GM10847 (cell line): ENCODE data around the gene BMS1.

Experiments
- POLR2A ChIP-seq: IDR thresholded peaks from 2 replicates; pipeline ENCODE4 v1.6.1; 2011; ENCODE audit not compliant: insufficient read length; ENCODE audit errors: extremely low read depth

BMS1 gene

DNA sequence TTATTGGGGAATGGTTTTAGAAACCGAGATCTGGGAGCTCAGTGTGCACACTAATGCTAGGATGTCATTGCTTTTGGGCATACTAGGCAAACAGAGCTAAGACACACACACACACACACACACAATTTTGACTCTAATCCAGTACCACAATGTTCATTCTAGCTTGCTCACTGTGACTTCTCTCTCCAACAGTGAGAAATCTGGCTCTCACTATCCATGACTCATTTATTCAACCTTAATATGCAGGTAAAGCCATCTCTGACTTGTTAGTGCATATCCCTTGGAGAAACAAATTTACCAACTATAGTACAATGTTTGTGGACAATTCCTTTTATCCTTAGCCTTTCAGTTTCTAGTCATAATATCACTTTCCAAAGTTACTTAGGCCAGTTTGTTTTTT is 5.9 kb upstream of the BMS1 start:
- no peak for TF ChIP-seq POLR2A

DNA sequence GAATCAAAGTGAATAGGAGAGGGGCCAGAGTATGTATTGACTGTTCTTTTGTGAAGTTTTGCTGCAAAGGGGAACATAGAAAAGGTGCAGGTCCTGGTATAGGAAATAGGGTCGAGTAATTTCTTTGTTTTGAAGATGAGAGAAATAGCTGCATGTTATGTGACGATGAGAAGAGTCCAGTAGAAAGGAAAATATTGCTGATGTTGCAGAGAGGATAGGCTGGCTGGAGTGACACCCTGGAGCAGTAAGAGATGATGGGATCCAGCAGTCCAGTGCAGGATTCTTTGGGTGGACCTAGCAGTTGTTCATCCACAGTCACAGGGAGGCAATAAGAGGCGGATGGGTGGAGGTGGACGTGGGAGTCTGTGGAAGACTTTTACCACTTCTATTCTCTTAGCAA is 2.1 kb upstream of the BMS1 start:
- TF ChIP-seq POLR2A: no peak

DNA sequence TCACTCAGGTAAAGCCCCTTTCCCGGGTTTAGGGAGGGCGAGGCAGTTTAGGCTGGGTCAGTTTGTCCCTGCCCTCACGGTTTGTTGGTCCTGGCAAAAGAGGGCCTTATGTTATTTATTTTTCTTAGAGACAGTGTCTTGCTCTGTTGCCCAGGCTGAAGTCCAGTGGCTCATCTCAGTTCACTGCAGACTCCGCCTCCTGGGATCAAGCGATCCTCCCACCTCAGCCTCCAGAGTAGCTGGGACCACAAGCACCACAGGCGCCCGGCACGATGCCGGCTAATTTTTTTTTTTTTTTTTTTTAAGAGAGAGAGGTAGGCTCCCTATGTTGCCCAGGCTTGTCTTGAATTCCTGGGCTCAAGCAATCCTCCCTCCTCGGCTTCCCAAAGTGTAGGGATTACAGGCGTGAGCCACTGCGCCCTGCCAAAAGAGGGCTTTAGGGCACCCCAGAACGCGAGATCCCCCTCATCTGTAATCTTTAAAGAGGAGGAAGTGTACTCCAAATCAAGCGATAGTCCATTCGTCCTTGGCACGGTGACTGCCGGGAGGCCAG is 626 bp upstream of the BMS1 start:
- no peak for TF ChIP-seq POLR2A

DNA sequence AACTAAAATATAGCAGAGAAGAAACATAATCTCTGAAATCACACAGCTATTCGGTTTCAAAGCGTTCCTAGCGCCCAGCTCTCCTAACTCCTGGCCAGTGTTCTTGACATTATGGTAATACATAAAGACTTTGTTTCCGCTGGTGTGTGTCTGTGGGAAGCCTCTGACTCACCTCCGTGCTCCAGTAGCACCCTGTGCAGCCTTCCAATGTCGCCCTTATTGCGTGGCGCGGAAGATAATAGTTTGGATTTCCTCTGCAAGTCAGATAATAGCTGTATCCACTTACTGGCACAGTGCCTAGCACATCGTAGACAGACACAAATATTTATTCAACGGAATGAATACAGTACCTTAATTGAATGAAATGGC is 570 bp downstream of the BMS1 start:
- TF ChIP-seq POLR2A: no peak

DNA sequence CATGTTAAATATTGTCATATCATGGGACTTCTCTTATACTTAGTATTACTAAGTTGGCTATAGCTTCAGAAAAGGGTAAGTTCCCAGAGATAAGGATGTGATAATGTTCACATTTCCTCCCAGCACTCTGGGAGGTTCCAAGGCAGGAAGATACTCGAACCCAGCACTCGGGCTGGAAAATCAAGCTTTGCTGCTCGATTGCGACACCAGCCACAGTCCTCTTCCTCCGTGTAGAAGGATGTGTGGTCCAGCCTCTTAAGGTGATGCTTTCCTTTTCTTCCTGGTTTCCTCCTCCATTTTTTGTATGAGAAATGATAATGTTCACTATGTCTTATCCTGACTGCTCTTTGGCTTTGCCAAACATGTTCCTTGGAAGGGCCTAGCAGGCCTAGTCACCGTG is 3.2 kb downstream of the BMS1 start:
- TF ChIP-seq POLR2A: no peak

DNA sequence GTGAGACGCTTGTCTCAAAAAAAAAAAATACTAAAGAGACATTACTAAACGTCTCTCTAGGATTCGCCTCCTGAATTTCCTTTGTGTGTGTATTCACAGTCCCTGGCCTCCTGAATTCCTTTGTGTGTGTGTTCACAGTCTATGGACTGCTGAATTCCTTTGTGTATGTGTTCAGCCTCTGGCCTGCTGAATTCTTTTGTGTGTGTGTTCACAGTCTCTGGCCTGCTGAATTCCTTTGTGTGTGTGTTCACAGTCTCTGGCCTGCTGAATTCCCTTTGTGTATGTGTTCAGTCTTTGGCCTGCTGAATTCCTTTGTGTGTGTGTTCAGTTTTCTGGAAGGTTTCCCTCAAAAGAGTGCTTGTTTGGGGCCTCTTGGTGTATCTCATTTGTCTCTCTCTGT is 8.2 kb downstream of the BMS1 start:
- no peak for TF ChIP-seq POLR2A

DNA sequence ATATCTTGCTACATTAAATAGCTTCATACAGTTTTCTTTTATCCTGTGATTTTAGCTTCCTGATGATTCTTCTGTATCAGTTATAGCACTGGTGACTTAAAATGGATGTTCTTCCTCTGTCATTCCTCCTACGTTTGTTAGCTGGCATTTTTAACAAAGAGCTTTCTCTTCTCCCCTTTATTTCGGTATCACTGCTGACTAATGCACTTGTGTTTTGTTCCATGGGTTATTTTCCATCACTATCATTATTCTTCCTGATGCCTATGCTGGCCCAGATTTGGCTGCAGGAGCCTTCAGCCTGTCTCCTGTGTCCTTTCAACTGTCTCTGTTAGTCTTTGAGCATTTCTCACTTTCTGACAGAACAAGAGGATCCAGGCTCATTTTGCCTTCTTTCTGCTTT is 13.1 kb downstream of the BMS1 start:
- TF ChIP-seq POLR2A: no peak

DNA sequence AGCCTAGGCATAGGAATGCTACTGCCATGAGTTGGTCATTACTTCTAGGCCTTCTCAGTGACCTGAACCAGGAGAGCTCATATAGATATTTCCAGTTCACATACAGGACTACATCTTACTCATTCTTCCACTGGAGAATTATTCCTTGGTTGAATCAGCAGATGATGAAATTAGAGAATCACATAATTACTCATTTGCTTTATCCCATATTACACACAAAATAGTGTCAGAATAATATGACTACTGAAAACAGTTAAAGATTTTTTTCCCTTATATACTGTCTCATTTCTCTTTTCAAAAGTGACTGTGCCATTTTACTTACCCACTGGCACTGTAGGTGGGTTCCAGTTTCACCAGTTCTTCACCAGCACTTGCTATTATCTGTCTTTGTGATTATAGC is 18.5 kb downstream of the BMS1 start:
- TF ChIP-seq POLR2A: no peak

DNA sequence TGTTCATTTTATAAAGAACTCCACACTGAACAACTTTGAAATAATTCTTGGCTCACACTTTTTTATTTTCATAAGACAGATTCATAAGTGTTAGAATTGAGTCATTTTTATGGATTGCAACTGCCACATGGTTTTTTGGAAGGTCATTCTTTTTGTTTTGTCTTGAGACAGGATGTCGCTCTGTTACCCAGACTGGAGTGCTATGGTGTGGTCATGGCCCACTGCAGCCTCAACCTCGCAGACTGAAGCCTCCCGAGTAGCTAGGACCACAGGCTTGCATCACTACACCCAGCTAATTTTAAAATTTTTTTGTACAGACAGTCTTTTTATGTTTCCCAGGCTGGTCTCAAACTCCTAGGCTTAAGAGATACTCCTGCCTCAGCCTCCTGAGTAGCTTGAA is 20.3 kb downstream of the BMS1 start:
- no peak for TF ChIP-seq POLR2A

DNA sequence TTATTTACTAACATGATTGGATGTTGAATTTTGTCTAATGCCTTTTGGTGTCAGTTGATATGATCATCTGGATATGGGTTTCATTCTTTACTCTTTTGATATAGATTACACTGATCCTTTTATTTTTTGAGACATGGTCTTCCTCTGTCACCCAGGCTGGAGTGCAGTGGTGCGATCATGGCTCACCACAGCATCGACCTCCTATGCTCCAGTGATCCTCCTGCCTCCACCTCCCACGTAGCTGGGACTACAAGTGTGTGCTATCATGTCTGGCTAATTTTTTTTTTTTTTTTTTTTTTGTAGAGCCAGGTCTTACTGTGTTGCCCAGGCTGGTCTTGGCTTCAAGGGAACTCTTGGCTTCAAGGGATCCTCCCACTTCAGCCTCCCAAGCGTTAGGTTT is 27.1 kb downstream of the BMS1 start:
- TF ChIP-seq POLR2A: no peak

DNA sequence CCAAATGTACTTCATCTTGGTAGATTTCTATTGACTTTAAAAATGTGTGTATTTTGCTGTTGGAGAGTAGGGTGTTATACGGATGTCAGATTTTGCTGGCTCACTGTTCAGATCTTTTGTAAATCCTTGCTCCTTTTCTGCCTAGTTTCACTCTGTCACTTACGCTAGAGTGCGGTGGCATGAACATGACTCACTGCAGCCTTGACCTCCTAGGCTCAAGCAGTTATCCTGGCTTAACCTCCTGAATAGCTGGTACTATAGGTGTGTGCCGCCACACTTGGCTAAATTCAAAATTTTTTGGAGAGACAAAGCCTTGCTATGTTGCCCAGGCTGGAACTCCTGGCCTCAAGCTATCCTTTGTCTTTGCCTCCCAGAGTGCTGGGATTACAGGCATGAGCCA is 29.4 kb downstream of the BMS1 start:
- TF ChIP-seq POLR2A: no peak

DNA sequence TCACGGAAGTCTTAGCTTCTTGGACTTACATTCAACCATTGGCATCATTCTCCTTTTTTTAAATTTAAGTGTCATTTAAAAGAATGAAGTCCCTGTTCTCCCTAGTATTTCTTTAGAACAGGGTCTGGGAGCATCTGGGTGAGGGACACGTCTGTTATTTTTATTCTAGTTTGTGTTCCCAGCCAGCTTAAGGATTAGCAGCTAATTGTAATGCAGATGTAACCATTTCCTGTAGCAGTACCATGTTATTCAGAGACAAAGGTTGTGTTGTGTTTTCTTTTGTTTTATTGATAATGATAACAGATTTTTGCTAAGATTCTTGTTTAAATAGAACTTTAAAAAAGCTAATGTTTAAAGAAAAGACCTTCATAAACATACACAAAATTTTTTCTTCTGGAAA is 34.3 kb downstream of the BMS1 start:
- no peak for TF ChIP-seq POLR2A

DNA sequence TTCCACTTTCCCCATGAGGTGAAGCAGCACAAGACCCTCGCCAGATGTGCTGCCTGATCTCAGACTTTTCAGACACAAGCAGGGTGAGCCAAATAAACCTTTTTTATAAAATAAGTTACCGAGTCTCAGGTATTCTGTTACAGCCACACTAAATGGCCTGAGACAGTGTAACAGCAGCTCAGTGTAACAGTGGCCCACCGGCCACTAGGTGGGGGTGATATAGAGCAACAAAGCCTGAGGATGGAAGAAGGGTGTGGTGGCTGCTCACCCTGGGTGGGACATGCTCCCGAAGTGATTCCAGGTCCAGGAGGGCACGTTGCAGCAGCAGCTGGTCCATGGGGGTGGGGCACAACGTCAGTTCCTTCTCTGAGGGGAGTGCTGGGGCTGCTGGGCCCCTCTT is 44.6 kb downstream of the BMS1 start:
- TF ChIP-seq POLR2A: no peak

DNA sequence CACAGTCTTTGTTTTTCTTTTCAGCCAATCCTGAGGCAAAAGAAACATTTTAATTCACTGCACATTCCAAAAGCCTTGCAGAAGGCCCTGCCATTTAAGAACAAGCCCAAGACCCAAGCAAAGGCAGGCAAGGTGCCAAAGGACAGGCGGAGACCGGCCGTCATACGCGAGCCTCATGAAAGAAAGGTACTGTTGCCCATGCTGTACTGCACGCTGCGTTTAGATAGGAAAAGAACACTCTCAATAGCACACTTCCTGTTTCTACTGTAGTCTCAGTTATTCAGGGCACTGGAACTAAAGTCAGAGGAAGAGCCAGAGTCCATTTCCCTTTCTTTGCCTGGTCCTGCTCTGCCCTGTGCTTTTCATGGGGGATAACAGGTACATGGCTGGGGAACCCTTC is 47.6 kb downstream of the BMS1 start:
- TF ChIP-seq POLR2A: no peak

DNA sequence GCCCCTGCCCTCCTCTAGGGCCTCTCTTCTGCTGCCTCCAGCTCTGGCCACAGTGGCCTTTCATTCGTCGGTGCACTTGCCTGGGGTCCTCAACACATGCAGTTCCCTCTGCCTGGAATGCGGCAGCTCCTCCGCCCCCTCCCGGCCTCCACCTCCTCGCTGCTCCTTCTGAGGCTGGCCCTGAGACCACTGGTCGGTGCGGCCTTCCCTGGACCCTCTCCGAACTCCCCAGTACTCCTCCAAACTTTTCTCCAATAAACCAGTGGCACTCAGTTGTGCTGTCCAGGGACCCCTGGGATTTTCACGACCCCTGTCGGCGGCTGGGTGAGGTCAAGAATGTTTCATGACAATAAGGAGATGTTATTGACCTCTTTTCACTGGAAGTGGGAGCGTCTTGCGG is 53.5 kb downstream of the BMS1 start:
- TF ChIP-seq POLR2A: no peak

DNA sequence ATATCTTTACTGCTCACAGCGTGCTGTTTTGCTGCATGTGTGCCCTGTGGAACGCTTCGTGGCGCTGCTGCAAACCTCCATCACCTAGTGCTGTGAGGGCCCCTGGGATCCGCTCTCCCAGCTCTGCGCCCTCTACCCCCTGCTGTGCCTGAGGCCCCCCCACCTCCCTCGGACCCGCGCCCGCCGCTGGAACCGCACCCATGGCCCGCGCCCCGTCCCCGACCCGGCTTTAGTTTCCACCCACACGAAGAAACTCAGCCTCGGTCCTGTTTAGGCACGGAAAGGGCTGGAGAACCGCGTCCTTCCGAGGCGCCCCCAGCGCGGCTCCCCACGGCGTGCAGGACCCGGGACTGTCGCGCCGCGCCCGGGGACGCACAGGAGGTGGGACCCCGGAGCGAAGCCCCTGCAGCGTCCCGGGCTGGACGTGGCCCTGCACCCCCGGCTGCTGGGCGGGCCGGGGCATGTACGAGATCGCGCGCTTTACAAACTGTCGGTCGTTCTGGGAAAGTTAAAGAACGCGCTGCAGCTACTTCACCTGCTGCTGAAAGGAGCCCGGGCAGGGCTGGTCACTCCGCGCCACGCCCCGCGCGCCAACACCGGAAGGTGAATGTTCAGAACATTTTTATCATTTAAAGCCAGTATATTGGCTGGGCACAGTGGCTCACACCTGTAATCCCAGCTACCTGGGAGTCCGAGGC is 54.3 kb downstream of the BMS1 start:
- TF ChIP-seq POLR2A: no peak

DNA sequence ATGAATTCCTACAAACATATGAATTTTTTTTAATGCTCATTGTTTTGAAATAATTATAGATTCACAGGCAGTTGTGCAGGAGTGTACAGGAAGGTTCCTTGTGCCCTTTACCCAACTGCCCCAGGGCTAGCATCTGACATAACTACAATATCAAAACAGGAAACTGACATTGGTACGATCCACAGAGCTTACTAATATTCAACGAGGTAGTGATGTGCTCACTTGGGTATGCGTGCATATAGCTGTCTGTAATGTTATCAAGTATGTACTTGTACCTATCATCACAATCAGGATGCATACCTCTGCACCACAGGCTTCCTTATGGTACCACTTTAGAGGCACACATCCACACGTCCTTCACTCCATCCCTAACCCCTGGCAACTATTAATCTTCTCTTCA is 68.3 kb downstream of the BMS1 start:
- TF ChIP-seq POLR2A: no peak
